GM19324 (cell line): ENCODE results near the gene SPDYE6.
A peak's percentile ranks its signal among the peaks of the same experiment; 100 is the strongest.
"Not testable (repeated sequence)": the region's sequence is repeated elsewhere in the genome, so short reads cannot be mapped to it uniquely, and the experiment has no call there.

Source experiments
- ATAC-seq: cut with Tn5 transposase; IDR thresholded peaks from one replicate; pipeline ENCODE4 v1.9.1; 2021; ENCODE audit warnings: mild to moderate bottlenecking, moderate library complexity; ENCODE audit not compliant: unreplicated experiment, low FRiP score

SPDYE6 gene, protein sequence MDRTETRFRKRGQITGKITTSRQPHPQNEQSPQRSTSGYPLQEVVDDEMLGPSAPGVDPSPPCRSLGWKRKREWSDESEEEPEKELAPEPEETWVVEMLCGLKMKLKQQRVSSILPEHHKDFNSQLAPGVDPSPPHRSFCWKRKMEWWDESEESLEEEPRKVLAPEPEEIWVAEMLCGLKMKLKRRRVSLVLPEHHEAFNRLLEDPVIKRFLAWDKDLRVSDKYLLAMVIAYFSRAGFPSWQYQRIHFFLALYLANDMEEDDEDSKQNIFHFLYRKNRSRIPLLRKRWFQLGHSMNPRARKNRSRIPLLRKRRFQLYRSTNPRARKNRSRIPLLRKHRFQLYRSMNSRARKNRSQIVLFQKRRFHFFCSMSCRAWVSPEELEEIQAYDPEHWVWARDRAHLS

DNA sequence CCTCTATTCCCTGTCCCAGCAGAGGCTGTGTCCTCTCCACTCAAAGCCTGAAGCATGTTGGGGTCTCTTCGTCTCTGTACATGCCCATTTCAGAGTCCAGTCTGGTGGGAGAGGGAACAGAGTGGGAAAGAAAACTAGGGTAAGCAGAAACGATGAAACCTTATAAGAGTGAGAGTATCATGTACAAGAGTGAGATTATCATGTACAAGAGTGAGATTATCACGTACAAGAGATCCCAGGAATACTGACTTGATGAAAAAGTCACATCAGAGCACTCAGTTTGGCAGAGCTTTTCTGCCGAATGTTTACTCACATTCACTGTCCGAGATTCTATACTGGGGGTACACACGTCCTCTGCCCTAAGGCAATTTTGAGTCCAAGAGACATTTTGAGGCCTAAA is at the start of gene SPDYE6:
Gene SPDYE6 (minus strand): TSS at position 101 of the 400 bp plus-strand sequence. CDS start 421 bp downstream, outside the sequence.
- ATAC-seq, result not testable (repeated sequence)

DNA sequence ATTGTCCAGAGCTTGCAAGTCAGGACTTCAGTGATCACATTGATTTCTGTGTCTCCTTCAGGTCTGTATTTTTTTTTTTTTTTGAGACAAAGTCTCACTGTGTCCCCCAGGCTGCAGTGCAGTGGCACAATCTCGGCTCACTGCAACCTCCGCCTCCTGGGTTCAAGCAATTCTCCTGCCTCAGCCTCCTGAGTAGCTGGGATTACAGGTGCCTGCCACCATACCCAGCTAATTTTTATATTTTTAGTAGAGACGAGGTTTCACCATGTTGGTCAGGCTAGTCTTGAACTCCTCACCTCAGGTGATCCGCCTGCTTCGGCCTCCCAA is 48.6 kb upstream of the SPDYE6 start:
- ATAC-seq, result not testable (repeated sequence)

- ATAC-seq, result peak; percentile 58
Observed at GRCh38 chr7:102404005-102404861, 48.0 kb upstream of the SPDYE6 start.

DNA sequence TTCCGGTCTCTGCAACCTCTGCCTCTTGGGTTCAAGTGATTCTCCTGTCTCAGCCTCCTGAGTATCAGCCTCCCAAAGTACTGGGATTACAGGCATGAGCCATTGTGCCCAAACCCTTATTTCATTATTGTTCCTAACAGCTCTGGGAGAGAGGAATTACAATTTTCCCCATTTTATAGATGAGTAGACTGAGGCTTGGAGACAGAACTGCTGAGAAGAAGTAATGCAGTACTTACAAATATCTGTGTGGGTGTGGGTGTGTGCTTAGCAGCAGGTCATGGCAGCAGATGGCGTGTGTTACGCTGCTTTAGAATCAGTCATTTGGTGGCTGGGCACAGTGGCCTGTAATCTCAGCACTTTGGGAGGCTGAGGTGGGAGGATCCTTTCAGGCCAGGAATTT is 47.3 kb upstream of the SPDYE6 start:
- no peak for ATAC-seq

- no peak for ATAC-seq
Observed at GRCh38 chr7:102400360-102400759, 44.1 kb upstream of the SPDYE6 start.

DNA sequence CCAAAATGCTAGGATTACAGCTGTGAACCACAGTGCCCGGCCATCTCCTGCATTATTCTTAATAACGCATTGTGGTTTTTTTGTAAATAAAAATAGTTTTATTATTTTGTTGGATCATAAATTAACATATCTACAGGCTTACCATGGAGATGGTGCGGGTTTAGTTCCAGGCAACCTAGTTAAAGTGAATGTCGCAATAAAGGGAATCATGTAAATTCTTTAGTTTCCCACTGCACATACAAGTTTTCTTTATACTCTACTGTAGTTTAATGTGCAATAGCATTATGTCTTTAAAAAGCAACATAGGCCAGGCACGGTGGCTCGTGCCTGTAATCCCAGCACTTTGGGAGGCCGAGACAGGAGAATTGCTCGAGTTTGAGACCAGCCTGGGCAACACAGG is 42.3 kb upstream of the SPDYE6 start:
- ATAC-seq, result no peak

GRCh38 chr7:102396710-102397019 is 40.4 kb upstream of the SPDYE6 start:
- ATAC-seq, result no peak

- peak; percentile 97 for ATAC-seq
Observed at GRCh38 chr7:102395873-102396709, 39.8 kb upstream of the SPDYE6 start, which contains the start of gene PRKRIP1. TSS of gene PRKRIP1 (plus strand) at chr7:102396363. CDS start at chr7:102396412, 49 bp downstream.

DNA sequence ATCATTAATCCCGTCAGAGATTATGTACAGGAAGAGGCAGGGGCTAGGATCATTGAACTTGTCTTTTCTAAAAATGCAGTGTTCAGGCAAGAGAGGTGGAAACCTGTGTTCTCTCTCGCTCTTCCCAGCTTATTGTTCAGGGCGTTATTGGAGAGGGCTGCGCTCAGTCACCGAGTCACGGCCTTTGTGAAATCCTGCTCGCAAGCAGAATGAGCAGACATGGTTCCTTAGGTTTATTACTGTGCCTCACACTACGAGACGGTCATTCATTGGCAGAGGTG is 39.3 kb upstream of the SPDYE6 start:
- ATAC-seq, result no peak

- no peak for ATAC-seq
Observed at GRCh38 chr7:102393467-102393866, 37.2 kb upstream of the SPDYE6 start.

GRCh38 chr7:102392330-102392729 is 36.1 kb upstream of the SPDYE6 start:
- ATAC-seq, result no peak

DNA sequence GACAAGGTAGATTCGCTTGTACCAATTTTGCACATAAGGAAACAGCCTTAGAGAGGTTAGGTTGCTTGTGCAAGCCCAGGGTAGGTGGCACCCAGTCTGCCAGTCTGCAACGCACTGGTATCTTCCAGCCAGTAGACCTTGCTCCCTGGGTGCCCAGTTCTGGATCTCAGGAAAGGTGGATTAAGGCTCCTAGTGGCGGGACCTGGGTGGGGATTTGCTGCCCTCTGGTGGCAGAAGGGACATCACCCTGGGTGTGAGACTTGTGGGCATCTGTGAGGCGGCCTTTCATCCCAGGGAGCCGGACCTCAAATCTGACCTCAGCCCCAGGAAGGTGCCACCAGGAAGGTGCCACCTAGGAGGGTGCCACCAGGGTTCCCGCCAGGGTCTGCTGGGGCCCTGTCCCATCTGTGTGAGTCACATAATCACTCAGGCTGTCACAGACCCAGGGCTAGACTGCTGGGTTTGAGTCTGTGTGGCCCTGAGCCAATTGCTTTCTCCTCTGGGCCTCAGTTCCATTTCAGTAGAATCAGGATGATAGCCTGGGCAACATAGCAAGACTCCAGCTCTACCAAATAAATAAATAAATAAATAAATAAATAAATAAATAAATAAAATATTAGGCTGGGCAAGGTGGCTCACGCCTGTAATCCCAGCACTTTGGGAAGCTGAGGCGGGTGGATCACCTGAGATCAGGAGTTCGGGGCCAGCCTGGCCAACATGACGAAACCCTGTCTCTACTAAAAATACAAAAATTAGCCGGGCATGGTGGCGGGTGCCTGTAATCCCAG is 34.6 kb upstream of the SPDYE6 start:
- ATAC-seq, result no peak

- ATAC-seq, result no peak
Observed at GRCh38 chr7:102389810-102390209, 33.6 kb upstream of the SPDYE6 start.

- ATAC-seq, result no peak
Observed at GRCh38 chr7:102387064-102387463, 30.8 kb upstream of the SPDYE6 start.

GRCh38 chr7:102381696-102382425 is 25.6 kb upstream of the SPDYE6 start:
- ATAC-seq, result not testable (repeated sequence)

DNA sequence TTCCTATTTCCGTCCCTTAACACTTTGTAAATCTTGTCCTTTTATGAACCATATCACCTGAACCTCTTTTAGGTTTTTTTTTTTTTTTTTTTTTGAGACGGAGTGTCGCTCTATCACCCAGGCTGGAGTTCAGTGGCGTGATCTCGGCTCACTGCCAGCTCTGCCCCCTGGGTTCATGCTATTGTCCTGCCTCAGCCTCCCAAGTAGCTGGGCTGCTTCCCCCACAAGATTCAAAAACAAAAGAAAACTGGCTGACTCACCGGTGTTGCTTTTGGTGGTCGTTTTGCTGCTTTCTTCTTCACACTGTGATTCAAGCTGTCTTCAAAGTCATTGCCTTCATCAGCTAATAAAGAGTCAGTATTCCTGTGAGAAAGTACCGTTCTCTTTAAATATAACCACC is 24.6 kb upstream of the SPDYE6 start:
- ATAC-seq, result not testable (repeated sequence)

GRCh38 chr7:102376964-102377466 is 20.8 kb upstream of the SPDYE6 start:
- no peak for ATAC-seq

DNA sequence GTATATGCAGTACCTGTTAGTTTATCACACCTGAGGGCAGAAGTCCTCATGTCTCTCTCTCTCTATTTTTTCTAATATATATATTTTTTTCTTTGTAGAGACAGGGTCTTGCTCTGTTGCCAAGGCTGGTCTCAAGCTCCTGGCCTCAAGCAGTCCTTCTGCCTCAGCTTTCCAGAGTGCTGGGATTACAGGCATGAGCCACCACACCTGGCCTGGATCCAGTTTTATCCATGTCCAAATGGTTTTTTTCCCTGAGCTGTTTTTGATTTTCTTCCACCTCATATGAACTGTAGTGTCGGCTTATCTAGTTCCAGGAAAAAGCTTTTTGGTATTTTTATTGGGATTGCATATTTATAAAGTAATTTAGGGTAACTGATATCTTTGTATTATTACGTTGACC is 16.6 kb upstream of the SPDYE6 start:
- ATAC-seq, result not testable (repeated sequence)

GRCh38 chr7:102370038-102370437 is 13.8 kb upstream of the SPDYE6 start:
- not testable (repeated sequence) for ATAC-seq
